Immature natural killer cell (primary cell): ENCODE measurements around the gene CFAP58. TPM values are rescaled to one million over a fixed set of nuclear protein-coding genes. Genes with fewer than 3 reads are reported as not detected.

Source experiments
- DNase-seq, 3 donors: peaks; one replicate each; pipeline ENCODE4 v3.0.0; 2022; ENCODE audit warnings: mixed read lengths in 1 of 3
- H3K27ac Mint-ChIP-seq, 6 donors: one replicate each; pipeline ENCODE4 v1.8.0; 2020; ENCODE audit warnings: mixed read lengths in 6 of 6, mild to moderate bottlenecking in 5 of 6, inconsistent platforms in 4 of 6, moderate library complexity in 3 of 6
- H3K27me3 Mint-ChIP-seq, 3 donors: one replicate each; pipeline ENCODE4 v1.8.0; 2020 to 2021; ENCODE audit warnings: low read depth in 3 of 3, mild to moderate bottlenecking in 3 of 3, mixed read lengths in 3 of 3, moderate library complexity in 3 of 3, inconsistent platforms in 1 of 3
- H3K36me3 Mint-ChIP-seq, 3 donors: one replicate each; pipeline ENCODE4 v1.8.0; 2020; ENCODE audit warnings: mixed read lengths in 3 of 3, inconsistent platforms in 2 of 3, mild to moderate bottlenecking in 2 of 3
- H3K4me1 Mint-ChIP-seq, 2 donors: one replicate each; pipeline ENCODE4 v1.8.0; 2020; ENCODE audit warnings: inconsistent platforms in 2 of 2, mild to moderate bottlenecking in 2 of 2, mixed read lengths in 2 of 2, moderate library complexity in 1 of 2
- H3K4me3 Mint-ChIP-seq, 5 donors: one replicate each; pipeline ENCODE4 v1.8.0; 2020; ENCODE audit warnings: mild to moderate bottlenecking in 5 of 5, mixed read lengths in 5 of 5, inconsistent platforms in 3 of 5, moderate library complexity in 3 of 5
- H3K9me3 Mint-ChIP-seq, 6 donors: one replicate each; pipeline ENCODE4 v1.8.0; 2020; ENCODE audit warnings: mild to moderate bottlenecking in 6 of 6, mixed read lengths in 6 of 6, inconsistent platforms in 4 of 6, moderate library complexity in 3 of 6
- polyA plus RNA-seq, 3 donors: library from polyadenylated mRNA; unstranded; fragments of 300-500 nt; fragmentation: Illumina TruSeq; gene quantifications; one replicate each; pipeline ENCODE4 v1.2.3, GENCODE V29; 2021

CFAP58 gene
- polyA plus RNA-seq, 3 donors from 2014 or later, result not detected

DNA sequence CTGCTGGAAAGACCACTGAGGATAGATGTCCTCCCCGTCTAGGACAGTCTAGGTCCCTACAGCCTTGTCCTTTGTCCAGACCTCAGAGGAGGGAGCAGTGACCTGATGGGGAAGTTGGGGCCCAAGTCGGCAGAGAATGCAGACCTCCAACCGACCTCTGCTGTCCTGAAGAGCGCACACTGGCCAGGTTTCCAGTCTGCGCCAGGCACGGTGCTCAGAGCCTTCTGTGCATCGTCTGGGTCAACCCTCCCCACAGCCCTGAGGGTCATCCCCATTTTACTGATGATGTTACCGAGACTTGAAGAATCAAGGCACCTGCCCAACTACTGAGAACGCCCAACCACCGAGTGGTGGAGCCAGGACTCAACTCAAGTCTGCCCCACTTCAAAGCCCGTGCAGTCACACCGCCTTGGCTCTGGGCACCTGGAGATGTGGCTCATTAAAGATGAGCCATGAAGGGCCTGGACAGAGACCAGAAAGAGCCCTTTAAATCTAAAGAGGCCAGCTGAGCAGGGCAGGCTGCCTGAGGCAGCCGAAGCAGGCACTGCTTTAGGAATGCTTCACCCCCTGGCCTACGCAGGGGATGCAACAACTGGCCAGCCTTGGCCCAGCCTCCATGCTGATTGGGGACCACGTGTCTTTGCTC, 19.8 kb upstream of the CFAP58 start:
- DNase-seq, result no peak
- peaks cover 3 to 9% (median 8%) of the 10 kb centered on the region in 3 donors for H3K36me3 Mint-ChIP-seq
- H3K4me3 Mint-ChIP-seq, result peak overlapping the region in 4 of 5 donors; percentile 69 to 80 (median 72)
- no peaks in the 10 kb centered on the region for H3K9me3 Mint-ChIP-seq
- peak overlapping the region; percentile 96 to 100 (median 99) for H3K27ac Mint-ChIP-seq
- peaks cover 21 to 52% (median 48%) of the 10 kb centered on the region in 3 donors for H3K27me3 Mint-ChIP-seq
- H3K4me1 Mint-ChIP-seq, result peaks cover 85 to 90% of the 10 kb centered on the region in 2 donors

DNA sequence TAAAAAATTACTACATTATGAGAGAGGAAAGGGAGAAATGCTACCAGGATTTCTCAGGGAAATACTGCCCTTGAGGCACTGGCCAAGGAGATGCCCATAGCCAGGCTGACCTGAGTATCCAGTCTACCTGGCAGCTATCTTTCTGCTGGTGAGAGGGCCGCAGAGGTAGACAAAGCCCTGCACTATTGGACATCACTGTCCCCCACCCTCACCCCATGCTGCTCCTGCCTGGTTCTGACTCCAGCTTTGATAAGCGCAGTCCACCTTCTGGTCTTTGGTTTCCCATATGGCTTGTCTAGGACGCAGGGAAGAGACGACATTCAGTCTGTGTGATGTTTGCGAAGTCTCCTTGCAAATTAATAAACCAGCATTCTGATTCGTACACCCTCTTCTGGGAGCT, 19.1 kb upstream of the CFAP58 start:
- H3K27ac Mint-ChIP-seq, result peak overlapping the region; percentile 96 to 100 (median 99)
- peak overlapping the region; percentile 19 to 95 (median 49) for H3K4me3 Mint-ChIP-seq
- no peak for DNase-seq
- H3K9me3 Mint-ChIP-seq, result no peaks in the 10 kb centered on the region
- peaks cover 85 to 89% of the 10 kb centered on the region in 2 donors for H3K4me1 Mint-ChIP-seq
- H3K36me3 Mint-ChIP-seq, result peaks cover 3 to 9% (median 8%) of the 10 kb centered on the region in 3 donors
- peaks cover 18 to 48% (median 47%) of the 10 kb centered on the region in 3 donors for H3K27me3 Mint-ChIP-seq

- peak overlapping the region; percentile 96 to 100 (median 99) for H3K27ac Mint-ChIP-seq
These were observed 18.5 kb upstream of the CFAP58 start for GRCh38 chr10:104334965-104335650.

DNA sequence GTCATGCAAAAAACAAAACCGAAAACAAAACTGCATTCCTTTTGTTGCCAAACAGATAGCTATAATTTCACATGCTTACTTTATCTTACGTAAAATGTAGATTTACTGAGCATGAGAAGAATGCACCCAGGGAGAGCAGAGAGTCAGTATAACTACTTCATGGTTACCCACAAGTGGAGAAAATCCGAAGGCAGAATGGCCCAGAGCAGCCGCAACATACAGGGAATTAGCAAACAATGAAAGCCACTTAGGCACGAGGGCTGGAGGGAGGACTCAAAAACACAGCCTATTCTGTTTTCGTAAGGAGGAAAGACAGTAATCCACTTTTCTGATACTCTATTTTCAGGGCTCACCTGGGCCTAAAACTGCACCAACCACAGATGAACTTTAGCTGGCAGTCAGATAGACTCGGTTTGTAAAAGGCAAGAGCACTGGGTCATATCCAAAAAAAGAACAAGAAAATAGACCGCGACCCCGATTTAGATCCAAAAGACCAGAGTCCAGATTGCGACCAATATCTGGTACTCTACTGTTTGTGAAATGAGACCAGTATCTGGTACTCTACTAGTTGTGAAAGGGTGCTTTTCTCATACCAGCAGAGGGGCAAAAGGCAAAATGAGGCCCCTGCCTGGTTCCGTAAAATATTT, 16.7 kb upstream of the CFAP58 start:
- Mint-ChIP-seq H3K36me3 (peaks cover under 1 to 8% (median 7%) of the 10 kb centered on the region in 3 donors), H3K4me3 (peak overlapping the region; percentile 95 to 100 (median 97)), H3K9me3 (no peaks in the 10 kb centered on the region), H3K27ac (peak overlapping the region; percentile 97 to 100 (median 99)), H3K4me1 (peaks cover 66 to 74% of the 10 kb centered on the region in 2 donors), H3K27me3 (peaks cover 20 to 35% (median 34%) of the 10 kb centered on the region in 3 donors)
- DNase-seq, result no peak

More at GRCh38 chr10:104334965-104335650, 18.5 kb upstream of the CFAP58 start:
- no peaks in the 10 kb centered on the region for H3K9me3 Mint-ChIP-seq
- H3K4me3 Mint-ChIP-seq, result peak overlapping the region; percentile 49 to 100 (median 97)
- peaks cover 3 to 9% (median 8%) of the 10 kb centered on the region in 3 donors for H3K36me3 Mint-ChIP-seq
- peaks cover 82 to 89% of the 10 kb centered on the region in 2 donors for H3K4me1 Mint-ChIP-seq
- DNase-seq, result no peak
- H3K27me3 Mint-ChIP-seq, result peaks cover 18 to 47% (median 44%) of the 10 kb centered on the region in 3 donors

DNA sequence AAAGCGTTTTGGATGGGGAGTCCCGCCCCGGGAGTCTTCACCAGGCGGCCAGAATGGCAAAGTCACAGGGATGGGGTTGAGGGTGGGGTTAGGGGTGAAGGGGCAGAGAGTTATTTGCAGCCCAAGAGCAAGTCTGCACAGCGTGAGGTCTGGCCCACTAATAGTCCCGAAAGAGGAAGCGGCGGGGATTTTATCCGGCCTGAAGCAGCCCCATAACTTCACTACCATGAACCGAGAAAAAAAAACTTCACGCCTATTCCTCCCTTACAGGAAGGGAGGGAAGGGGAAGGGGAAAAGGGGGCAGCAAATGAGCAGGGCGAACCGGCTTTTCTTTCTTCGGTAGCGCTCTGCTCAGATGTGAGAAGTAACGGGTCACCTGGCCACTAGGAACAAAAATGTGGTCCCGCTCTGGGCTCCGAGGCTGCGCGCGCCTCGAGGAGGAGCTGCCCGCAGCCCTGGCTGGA, 16.1 kb upstream of the CFAP58 start:
- peak overlapping the region; percentile 97 to 100 (median 99) for H3K27ac Mint-ChIP-seq
- H3K36me3 Mint-ChIP-seq, result peaks cover 0 to 8% (median 7%) of the 10 kb centered on the region in 3 donors
- peaks cover 20 to 35% (median 34%) of the 10 kb centered on the region in 3 donors for H3K27me3 Mint-ChIP-seq
- H3K4me3 Mint-ChIP-seq, result peak overlapping the region; percentile 95 to 100 (median 97)
- DNase-seq, result no peak
- H3K9me3 Mint-ChIP-seq, result no peaks in the 10 kb centered on the region
- H3K4me1 Mint-ChIP-seq, result peaks cover 61 to 68% of the 10 kb centered on the region in 2 donors

- H3K4me1 Mint-ChIP-seq, result peaks cover 55 to 62% of the 10 kb centered on the region in 2 donors
These were observed 15.5 kb upstream of the CFAP58 start, which contains the start of gene ITPRIP for GRCh38 chr10:104337985-104338735. ITPRIP (minus strand) TSS chr10:104338465; CDS start chr10:104316051, 22,414 bp downstream.

GRCh38 chr10:104339469-104340110, 14.0 kb upstream of the CFAP58 start:
- DNase-seq, result no peak
- peaks cover 15 to 27% (median 22%) of the 10 kb centered on the region in 3 donors for H3K27me3 Mint-ChIP-seq
- H3K36me3 Mint-ChIP-seq, result peaks cover 0 to 4% (median 0%) of the 10 kb centered on the region in 3 donors
- H3K9me3 Mint-ChIP-seq, result no peaks in the 10 kb centered on the region
- peak overlapping the region; percentile 98 to 100 (median 100) for H3K27ac Mint-ChIP-seq
- H3K4me3 Mint-ChIP-seq, result peak overlapping the region; percentile 95 to 100 (median 97)
- peaks cover 41 to 48% of the 10 kb centered on the region in 2 donors for H3K4me1 Mint-ChIP-seq

More at GRCh38 chr10:104337985-104338735, 15.5 kb upstream of the CFAP58 start, which contains the start of gene ITPRIP:
- Mint-ChIP-seq H3K27me3 (peaks cover 15 to 31% (median 30%) of the 10 kb centered on the region in 3 donors), H3K36me3 (peaks cover 0 to 4% (median 2%) of the 10 kb centered on the region in 3 donors), H3K27ac (peak within 1 kb of the TSS; percentile 98 to 100 (median 100)), H3K9me3 (no peaks in the 10 kb centered on the region), H3K4me3 (peak within 1 kb of the TSS; percentile 95 to 100 (median 97))
- peak; percentile 89 for DNase-seq

GRCh38 chr10:104340111-104340526, 13.5 kb upstream of the CFAP58 start:
- Mint-ChIP-seq H3K9me3 (no peaks in the 10 kb centered on the region), H3K4me3 (peak overlapping the region; percentile 58 to 97 (median 95)), H3K27ac (peak overlapping the region in 3 of 6 donors; percentile 3 to 72 (median 38)), H3K27me3 (peaks cover 15 to 27% (median 22%) of the 10 kb centered on the region in 3 donors), H3K36me3 (peaks cover 0 to 4% (median 0%) of the 10 kb centered on the region in 3 donors), H3K4me1 (peaks cover 37 to 44% of the 10 kb centered on the region in 2 donors)
- no peak for DNase-seq

GRCh38 chr10:104340641-104341040, 13.0 kb upstream of the CFAP58 start:
- no peaks in the 10 kb centered on the region for H3K9me3 Mint-ChIP-seq
- peaks cover 0 to 8% (median 0%) of the 10 kb centered on the region in 3 donors for H3K36me3 Mint-ChIP-seq
- no peak overlapping the region for H3K27ac Mint-ChIP-seq
- H3K4me3 Mint-ChIP-seq, result peak overlapping the region in 4 of 5 donors; percentile 4 to 97 (median 87)
- no peak for DNase-seq
- peaks cover 37 to 44% of the 10 kb centered on the region in 2 donors for H3K4me1 Mint-ChIP-seq
- H3K27me3 Mint-ChIP-seq, result peaks cover 15 to 27% (median 22%) of the 10 kb centered on the region in 3 donors

DNA sequence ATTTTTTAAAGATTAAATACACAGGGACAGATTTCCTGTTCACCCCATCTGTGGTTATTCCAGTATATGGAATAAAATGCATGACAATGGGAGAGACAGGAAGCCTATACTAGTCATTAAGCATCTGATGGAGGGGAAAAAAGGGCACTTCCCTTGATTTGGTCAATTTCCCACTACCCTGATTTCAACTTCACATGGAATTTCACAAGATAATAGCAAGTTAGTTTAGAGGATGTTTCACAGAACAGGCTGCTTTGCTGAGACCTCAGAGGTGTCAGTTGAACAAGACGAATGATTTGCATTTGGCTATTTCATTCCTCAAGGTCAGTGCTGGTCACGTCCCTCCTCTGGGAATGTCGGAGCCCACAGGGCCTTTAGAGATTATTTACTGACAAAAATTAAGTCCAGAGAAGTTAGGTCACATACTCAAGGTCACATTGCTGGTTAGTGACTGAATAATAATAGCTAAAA, 10.7 kb upstream of the CFAP58 start:
- no peak for DNase-seq
- Mint-ChIP-seq H3K27me3 (peaks cover 9 to 17% (median 9%) of the 10 kb centered on the region in 3 donors), H3K4me3 (no peak overlapping the region), H3K4me1 (peaks cover 38 to 42% of the 10 kb centered on the region in 2 donors), H3K27ac (no peak overlapping the region), H3K9me3 (no peaks in the 10 kb centered on the region), H3K36me3 (peaks cover 0 to 5% (median 0%) of the 10 kb centered on the region in 3 donors)

- no peaks in the 10 kb centered on the region for H3K9me3 Mint-ChIP-seq
- H3K4me1 Mint-ChIP-seq, result peaks cover 30 to 33% of the 10 kb centered on the region in 2 donors
- H3K36me3 Mint-ChIP-seq, result peaks cover 0 to 5% (median 0%) of the 10 kb centered on the region in 3 donors
- H3K27ac Mint-ChIP-seq, result no peak overlapping the region
- no peak overlapping the region for H3K4me3 Mint-ChIP-seq
- DNase-seq, result no peak
- peaks cover 0 to 6% (median 2%) of the 10 kb centered on the region in 3 donors for H3K27me3 Mint-ChIP-seq
These were observed 9.4 kb upstream of the CFAP58 start for GRCh38 chr10:104344219-104344618.

- H3K9me3 Mint-ChIP-seq, result no peaks in the 10 kb centered on the region
- peaks cover 0 to 5% (median 0%) of the 10 kb centered on the region in 3 donors for H3K36me3 Mint-ChIP-seq
- no peaks in the 10 kb centered on the region for H3K27me3 Mint-ChIP-seq
- peak overlapping the region in 1 of 5 donors; percentile 6 for H3K4me3 Mint-ChIP-seq
- DNase-seq, result no peak
- H3K4me1 Mint-ChIP-seq, result peaks cover 21 to 22% of the 10 kb centered on the region in 2 donors
- H3K27ac Mint-ChIP-seq, result peak overlapping the region; percentile 65 to 95 (median 91)
These were observed 8.1 kb upstream of the CFAP58 start for GRCh38 chr10:104345515-104345914.
